GM12878 (cell line): ENCODE measurements around the gene PCDHGB2. TPM values are rescaled to one million over a fixed set of nuclear protein-coding genes. Genes with fewer than 3 reads are reported as not detected.

ENCODE experiments used
- ATAC-seq: fragments of 200-7000 bp; cut with Tn5 transposase; 3 replicates; pipeline ENCODE4 v1.9.1; 2020; ENCODE audit warnings: mild to moderate bottlenecking, moderate library complexity
- BruUV-seq: library from RNA; stranded (reverse); fragments of 400-500 nt; replicated peaks from 2 replicates; lab custom pipeline; 2021; lab: Mats Ljungman, UMichigan
- CTCF ChIA-PET: fragments of 300-600 bp; sonication (Branson Sonifier 250); formaldehyde crosslinking; extraction: SDS; loops from one replicate; lab custom pipeline; 2021; ENCODE audit warnings: inconsistent platforms; lab: Yijun Ruan, JAX
- POLR2A ChIA-PET: fragments of 350-600 bp; formaldehyde crosslinking; extraction: SDS; loops from one replicate; lab custom pipeline; 2021; ENCODE audit warnings: inconsistent platforms; lab: Charles Lee
- RAD21 ChIA-PET: fragments of 300-600 bp; sonication (Branson Sonifier 250); formaldehyde crosslinking; loops from one replicate; lab custom pipeline; 2023; ENCODE audit warnings: antibody characterized with exemption; ENCODE audit not compliant: unreplicated experiment; lab: Charles Lee
- SMC1A ChIA-PET: fragments of 300-600 bp; sonication (Branson Sonifier 250); formaldehyde crosslinking; loops from one replicate; lab custom pipeline; 2023; ENCODE audit not compliant: unreplicated experiment, uncharacterized antibody; lab: Charles Lee
- DNase-seq: peaks from one replicate; pipeline ENCODE4 v3.0.0-alpha.2; 2011; ENCODE audit warnings: low read depth, low spot score
- FAIRE-seq: peaks from 3 replicates; lab custom pipeline; 2011; peaks lifted over from hg19 to GRCh38; lab: Jason Lieb, UNC
- H2AFZ ChIP-seq: 2 replicates; pipeline ENCODE4 v1.6.0; 2011; ENCODE audit warnings: low read depth, low read length, control low read depth; ENCODE audit not compliant: control insufficient read depth
- H3K27ac ChIP-seq: 2 replicates; pipeline ENCODE4 v1.5.1; 2011; ENCODE audit warnings: control low read depth; ENCODE audit not compliant: control insufficient read depth, insufficient read depth
- H3K27me3 ChIP-seq, 2 experiments: replicated peaks in 1 of 2; 2 replicates each; pipeline versions ENCODE4 v1.6.0 to v1.6.1; 2011; ENCODE audit warnings: low read length in 1 of 2; ENCODE audit not compliant: control insufficient read depth in 2 of 2, insufficient read depth in 2 of 2
- H3K36me3 ChIP-seq, 2 experiments: 2 replicates each; pipeline ENCODE4 v1.5.1; 2011; ENCODE audit warnings: low read length in 1 of 2; ENCODE audit not compliant: control insufficient read depth in 2 of 2, insufficient read depth in 2 of 2
- H3K4me1 ChIP-seq: 2 replicates; pipeline ENCODE4 v1.6.1; 2011; ENCODE audit warnings: mild to moderate bottlenecking, low read length, moderate library complexity, mixed read lengths; ENCODE audit not compliant: control insufficient read depth, insufficient read depth
- H3K4me2 ChIP-seq: 2 replicates; pipeline ENCODE4 v1.6.0; 2011; ENCODE audit warnings: control low read depth; ENCODE audit not compliant: control insufficient read depth, insufficient read depth
- H3K4me3 ChIP-seq: fragments of 200-600 bp; sonication (generic); 2 replicates; pipeline ENCODE4 v1.5.1; 2016
- H3K79me2 ChIP-seq: 2 replicates; pipeline ENCODE4 v1.6.0; 2011; ENCODE audit warnings: low read length; ENCODE audit not compliant: control insufficient read depth, insufficient read depth
- H3K9ac ChIP-seq: 2 replicates; pipeline ENCODE4 v1.8.0; 2011; ENCODE audit warnings: low read length, control low read depth, mixed read lengths; ENCODE audit not compliant: control insufficient read depth, insufficient read depth
- H3K9me3 ChIP-seq: replicated peaks from 3 replicates; pipeline ENCODE4 v1.5.1; 2011; ENCODE audit warnings: mild to moderate bottlenecking, low read length; ENCODE audit not compliant: control insufficient read depth, insufficient read depth
- H4K20me1 ChIP-seq: 2 replicates; pipeline ENCODE4 v1.6.0; 2011; ENCODE audit not compliant: control insufficient read depth, insufficient read depth
- EGR1 ChIP-seq, 2 experiments: IDR thresholded peaks; 1 replicate in 1 of 2; 2 replicates in 1 of 2; pipeline ENCODE4 v1.6.1; 2011 to 2012; ENCODE audit warnings: low read depth in 2 of 2, low read length in 2 of 2, borderline replicate concordance in 1 of 2, mild to moderate bottlenecking in 1 of 2, moderate library complexity in 1 of 2
- HDAC2 ChIP-seq: fragments of 200-600 bp; sonication (generic); IDR thresholded peaks from 2 replicates; pipeline ENCODE4 v1.6.1; 2017
- MTA2 ChIP-seq: fragments of 450-650 bp; IDR thresholded peaks from 2 replicates; pipeline ENCODE4 v1.6.1; 2016; ENCODE audit warnings: low read depth, mild to moderate bottlenecking, moderate library complexity
- NFYB ChIP-seq: IDR thresholded peaks from 2 replicates; pipeline ENCODE4 v1.6.1; 2011; ENCODE audit warnings: low read depth, mild to moderate bottlenecking, low read length, improper control_type of control experiment, moderate library complexity; ENCODE audit not compliant: insufficient read depth
- NR2C2 ChIP-seq: IDR thresholded peaks from 2 replicates; pipeline ENCODE4 v1.6.1; 2011; ENCODE audit warnings: borderline replicate concordance, low read depth; ENCODE audit not compliant: control insufficient read depth, insufficient read length
- PML ChIP-seq: IDR thresholded peaks from 2 replicates; pipeline ENCODE4 v1.6.1; 2012; ENCODE audit warnings: low read length, inconsistent platforms
- RAD21 ChIP-seq: IDR thresholded peaks from 2 replicates; pipeline ENCODE4 v1.6.1; 2011; ENCODE audit warnings: mild to moderate bottlenecking, low read depth, low read length, moderate library complexity; ENCODE audit not compliant: insufficient read depth
- SMAD5 ChIP-seq: IDR thresholded peaks from 2 replicates; pipeline ENCODE4 v1.6.1; 2016; ENCODE audit warnings: antibody characterized with exemption, low read depth
- ZNF24 ChIP-seq: fragments of 450-650 bp; IDR thresholded peaks from 2 replicates; pipeline ENCODE4 v1.6.1; 2017; ENCODE audit warnings: antibody characterized with exemption, mild to moderate bottlenecking
- ZSCAN29 ChIP-seq: fragments of 450-650 bp; IDR thresholded peaks from 2 replicates; pipeline ENCODE4 v1.6.1; 2017; ENCODE audit warnings: mild to moderate bottlenecking, moderate library complexity
- WGBS: methylation state at CpG from one replicate; pipeline ENCODE4 v1.1.6; 2016; ENCODE audit warnings: low lambda C conversion rate; ENCODE audit not compliant: insufficient replicate concordance, insufficient coverage; ENCODE audit errors: missing lambda C conversion rate; 5-methylcytosine and 5-hydroxymethylcytosine counted together
- in situ Hi-C: fragments of 300-500 bp; cut with MboI; formaldehyde crosslinking; loops from 9 replicates; pipeline ENCODE4 v1.14.3; 2018; ENCODE audit warnings: mixed read lengths
- intact Hi-C: fragments of 100-400 bp; cut with micrococcal nuclease; formaldehyde crosslinking; loops from one replicate; pipeline ENCODE4 v1.14.2; 2022; ENCODE audit not compliant: unreplicated experiment
- polyA plus RNA-seq, 11 experiments: library from polyadenylated mRNA; depleted of rRNA in 4 of 11; unstranded in 6 of 11; stranded (reverse) in 5 of 11; fragments of >200 nt; fragmentation: Nextera tagmentation in 4 of 11; fragmentation: Illumina TruSeq in 1 of 11; extraction: Ambion mirVana in 4 of 11; extraction: Trizol in 1 of 11; gene quantifications; 1 replicate in 1 of 11; 2 replicates in 10 of 11; pipeline versions ENCODE4 v1.2.1 to v1.2.3, GENCODE V29; 2011 to 2016; ENCODE audit warnings: inconsistent platforms in 2 of 11, missing spikeins in 2 of 11, low read depth in 1 of 11
- total RNA-seq, 4 experiments: library from RNA; depleted of rRNA in 3 of 4; stranded (reverse); fragments of >200 nt in 3 of 4; fragmentation: Illumina TruSeq in 1 of 4; extraction: Trizol in 1 of 4; gene quantifications; 2 replicates each; pipeline versions ENCODE4 v1.2.1 to v1.2.3, GENCODE V29; 2013 to 2021
- TF ChIP-seq, protein P1 (sequence below): fragments of 450-650 bp; IDR thresholded peaks from 2 replicates; pipeline ENCODE4 v1.6.1; 2017; ENCODE audit warnings: mild to moderate bottlenecking
- TF ChIP-seq, protein P2 (sequence below): fragments of 450-650 bp; formaldehyde crosslinking; IDR thresholded peaks from 2 replicates; pipeline ENCODE4 v1.5.0; 2022; ENCODE audit warnings: mild to moderate bottlenecking, missing genetic modification characterization
- TF ChIP-seq, protein P3 (sequence below): fragments of 450-650 bp; IDR thresholded peaks from 2 replicates; pipeline ENCODE4 v1.6.1; 2017; ENCODE audit warnings: mild to moderate bottlenecking, moderate library complexity

Gene PCDHGB2
- total and polyA plus RNA-seq, 10 of the 15 experiments (the other 5 are each of a cell fraction or from before 2014, with no cell fraction given): 0.06 to 0.38 (median 0.19) TPM; not detected in 2

DNA sequence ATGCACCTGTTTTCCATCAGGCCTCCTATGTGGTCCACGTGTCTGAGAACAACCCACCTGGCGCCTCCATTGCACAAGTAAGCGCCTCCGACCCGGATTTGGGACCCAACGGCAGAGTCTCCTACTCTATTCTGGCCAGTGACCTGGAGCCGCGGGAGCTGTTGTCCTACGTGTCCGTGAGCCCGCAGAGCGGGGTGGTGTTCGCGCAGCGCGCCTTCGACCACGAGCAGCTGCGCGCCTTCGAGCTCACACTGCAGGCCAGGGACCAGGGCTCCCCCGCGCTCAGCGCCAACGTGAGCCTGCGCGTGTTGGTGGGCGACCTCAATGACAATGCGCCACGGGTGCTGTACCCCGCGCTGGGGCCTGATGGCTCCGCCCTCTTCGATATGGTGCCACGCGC, 8.2 kb upstream of the PCDHGB2 start (continued):
- TF ChIP-seq, protein P1, sequence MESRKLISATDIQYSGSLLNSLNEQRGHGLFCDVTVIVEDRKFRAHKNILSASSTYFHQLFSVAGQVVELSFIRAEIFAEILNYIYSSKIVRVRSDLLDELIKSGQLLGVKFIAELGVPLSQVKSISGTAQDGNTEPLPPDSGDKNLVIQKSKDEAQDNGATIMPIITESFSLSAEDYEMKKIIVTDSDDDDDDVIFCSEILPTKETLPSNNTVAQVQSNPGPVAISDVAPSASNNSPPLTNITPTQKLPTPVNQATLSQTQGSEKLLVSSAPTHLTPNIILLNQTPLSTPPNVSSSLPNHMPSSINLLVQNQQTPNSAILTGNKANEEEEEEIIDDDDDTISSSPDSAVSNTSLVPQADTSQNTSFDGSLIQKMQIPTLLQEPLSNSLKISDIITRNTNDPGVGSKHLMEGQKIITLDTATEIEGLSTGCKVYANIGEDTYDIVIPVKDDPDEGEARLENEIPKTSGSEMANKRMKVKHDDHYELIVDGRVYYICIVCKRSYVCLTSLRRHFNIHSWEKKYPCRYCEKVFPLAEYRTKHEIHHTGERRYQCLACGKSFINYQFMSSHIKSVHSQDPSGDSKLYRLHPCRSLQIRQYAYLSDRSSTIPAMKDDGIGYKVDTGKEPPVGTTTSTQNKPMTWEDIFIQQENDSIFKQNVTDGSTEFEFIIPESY: no peak
- TF ChIP-seq MTA2 (no peak), NR2C2 (no peak), PML (no peak)

DNA sequence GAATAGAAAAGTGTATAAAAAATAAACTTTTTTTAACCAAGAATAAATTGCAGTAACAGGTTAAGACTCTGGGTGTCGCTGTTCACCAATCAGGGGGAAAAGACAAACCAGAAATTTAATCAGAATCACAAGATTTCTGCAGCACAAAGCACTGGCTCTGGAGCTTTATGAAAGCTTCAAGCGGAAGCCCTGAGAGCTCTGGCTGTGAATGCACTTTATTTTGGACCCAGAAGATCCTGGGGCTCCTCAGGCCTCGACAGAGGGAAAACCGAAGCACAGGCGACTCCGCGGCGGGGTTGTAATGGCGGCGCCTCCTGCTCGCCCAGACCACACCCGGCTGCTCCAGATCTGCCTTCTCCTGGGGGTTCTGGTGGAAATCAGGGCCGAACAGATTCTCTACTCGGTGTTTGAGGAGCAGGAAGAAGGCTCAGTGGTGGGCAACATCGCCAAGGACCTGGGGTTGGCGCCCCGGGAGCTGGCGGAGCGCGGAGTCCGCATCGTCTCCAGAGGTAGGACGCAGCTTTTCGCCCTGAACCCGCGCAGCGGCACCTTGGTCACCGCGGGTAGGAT, 4.8 kb upstream of the PCDHGB2 start, which contains the start of gene PCDHGA4:
Gene PCDHGA4, plus strand, starts transcription at position 122 of the 570 bp plus-strand sequence. Its CDS starts 87 bp downstream, at position 209.
- in situ Hi-C loops (no loop called here), intact Hi-C loops (no loop called here)
- RAD21 ChIA-PET: interaction anchor here (1.4 kb wide), 1 partner anchor 58 kb away, joined by 5 read pairs; the partner anchor contains the start of gene PCDHGA10
- POLR2A ChIA-PET: no interaction called here
- SMC1A ChIA-PET: no interaction called here
- H3K27me3 ChIP-seq: no peaks in the 10 kb centered on the region
- no peak within 1 kb of the TSS for H3K27ac ChIP-seq
- FAIRE-seq: no peak
- no peaks in the 10 kb centered on the region for H3K79me2 ChIP-seq
- WGBS: 65% methylated on average over 29 of the region's 29 CpGs
- no peak within 1 kb of the TSS for H3K4me2 ChIP-seq
- no peak for ATAC-seq
- no peak within 1 kb of the TSS for H3K9ac ChIP-seq
- H3K4me1 ChIP-seq: no peaks in the 10 kb centered on the region
- H2AFZ ChIP-seq: no peak within 1 kb of the TSS
- no TSS peak for BruUV-seq
- H3K4me3 ChIP-seq: no peak within 1 kb of the TSS
- DNase-seq: no peak
- CTCF ChIA-PET: interaction anchor here (1.3 to 1.6 kb wide), 4 partner anchors 9 to 209 kb away, joined by 3 to 6 read pairs (median 4); partner anchors contain the start of gene PCDHGB3
- no peaks in the 10 kb centered on the region for H4K20me1 ChIP-seq
- H3K9me3 ChIP-seq: peaks cover under 1% of the 10 kb centered on the region; the same call in 2 of the 3 replicates
- no peaks in the 10 kb centered on the region for H3K36me3 ChIP-seq
- TF ChIP-seq ZNF24 (no peak), SMAD5 (no peak), RAD21 (peak; percentile 14; the same call in 1 of the 2 replicates), HDAC2 (no peak), EGR1 (IDR thresholded peaks at IDR 0.05; ENCODE audit: borderline replicate concordance in 1 of 2, low read depth in 2 of 2, low read length in 2 of 2) (no peak), NFYB (no peak), ZSCAN29 (no peak)
- TF ChIP-seq, protein P2, sequence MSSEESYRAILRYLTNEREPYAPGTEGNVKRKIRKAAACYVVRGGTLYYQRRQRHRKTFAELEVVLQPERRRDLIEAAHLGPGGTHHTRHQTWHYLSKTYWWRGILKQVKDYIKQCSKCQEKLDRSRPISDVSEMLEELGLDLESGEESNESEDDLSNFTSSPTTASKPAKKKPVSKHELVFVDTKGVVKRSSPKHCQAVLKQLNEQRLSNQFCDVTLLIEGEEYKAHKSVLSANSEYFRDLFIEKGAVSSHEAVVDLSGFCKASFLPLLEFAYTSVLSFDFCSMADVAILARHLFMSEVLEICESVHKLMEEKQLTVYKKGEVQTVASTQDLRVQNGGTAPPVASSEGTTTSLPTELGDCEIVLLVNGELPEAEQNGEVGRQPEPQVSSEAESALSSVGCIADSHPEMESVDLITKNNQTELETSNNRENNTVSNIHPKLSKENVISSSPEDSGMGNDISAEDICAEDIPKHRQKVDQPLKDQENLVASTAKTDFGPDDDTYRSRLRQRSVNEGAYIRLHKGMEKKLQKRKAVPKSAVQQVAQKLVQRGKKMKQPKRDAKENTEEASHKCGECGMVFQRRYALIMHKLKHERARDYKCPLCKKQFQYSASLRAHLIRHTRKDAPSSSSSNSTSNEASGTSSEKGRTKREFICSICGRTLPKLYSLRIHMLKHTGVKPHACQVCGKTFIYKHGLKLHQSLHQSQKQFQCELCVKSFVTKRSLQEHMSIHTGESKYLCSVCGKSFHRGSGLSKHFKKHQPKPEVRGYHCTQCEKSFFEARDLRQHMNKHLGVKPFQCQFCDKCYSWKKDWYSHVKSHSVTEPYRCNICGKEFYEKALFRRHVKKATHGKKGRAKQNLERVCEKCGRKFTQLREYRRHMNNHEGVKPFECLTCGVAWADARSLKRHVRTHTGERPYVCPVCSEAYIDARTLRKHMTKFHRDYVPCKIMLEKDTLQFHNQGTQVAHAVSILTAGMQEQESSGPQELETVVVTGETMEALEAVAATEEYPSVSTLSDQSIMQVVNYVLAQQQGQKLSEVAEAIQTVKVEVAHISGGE (CRISPR knock-in tag): no peak
- TF ChIP-seq, protein P3, sequence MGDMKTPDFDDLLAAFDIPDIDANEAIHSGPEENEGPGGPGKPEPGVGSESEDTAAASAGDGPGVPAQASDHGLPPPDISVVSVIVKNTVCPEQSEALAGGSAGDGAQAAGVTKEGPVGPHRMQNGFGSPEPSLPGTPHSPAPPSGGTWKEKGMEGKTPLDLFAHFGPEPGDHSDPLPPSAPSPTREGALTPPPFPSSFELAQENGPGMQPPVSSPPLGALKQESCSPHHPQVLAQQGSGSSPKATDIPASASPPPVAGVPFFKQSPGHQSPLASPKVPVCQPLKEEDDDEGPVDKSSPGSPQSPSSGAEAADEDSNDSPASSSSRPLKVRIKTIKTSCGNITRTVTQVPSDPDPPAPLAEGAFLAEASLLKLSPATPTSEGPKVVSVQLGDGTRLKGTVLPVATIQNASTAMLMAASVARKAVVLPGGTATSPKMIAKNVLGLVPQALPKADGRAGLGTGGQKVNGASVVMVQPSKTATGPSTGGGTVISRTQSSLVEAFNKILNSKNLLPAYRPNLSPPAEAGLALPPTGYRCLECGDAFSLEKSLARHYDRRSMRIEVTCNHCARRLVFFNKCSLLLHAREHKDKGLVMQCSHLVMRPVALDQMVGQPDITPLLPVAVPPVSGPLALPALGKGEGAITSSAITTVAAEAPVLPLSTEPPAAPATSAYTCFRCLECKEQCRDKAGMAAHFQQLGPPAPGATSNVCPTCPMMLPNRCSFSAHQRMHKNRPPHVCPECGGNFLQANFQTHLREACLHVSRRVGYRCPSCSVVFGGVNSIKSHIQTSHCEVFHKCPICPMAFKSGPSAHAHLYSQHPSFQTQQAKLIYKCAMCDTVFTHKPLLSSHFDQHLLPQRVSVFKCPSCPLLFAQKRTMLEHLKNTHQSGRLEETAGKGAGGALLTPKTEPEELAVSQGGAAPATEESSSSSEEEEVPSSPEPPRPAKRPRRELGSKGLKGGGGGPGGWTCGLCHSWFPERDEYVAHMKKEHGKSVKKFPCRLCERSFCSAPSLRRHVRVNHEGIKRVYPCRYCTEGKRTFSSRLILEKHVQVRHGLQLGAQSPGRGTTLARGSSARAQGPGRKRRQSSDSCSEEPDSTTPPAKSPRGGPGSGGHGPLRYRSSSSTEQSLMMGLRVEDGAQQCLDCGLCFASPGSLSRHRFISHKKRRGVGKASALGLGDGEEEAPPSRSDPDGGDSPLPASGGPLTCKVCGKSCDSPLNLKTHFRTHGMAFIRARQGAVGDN: no peak
